Measurements from ENCODE around the gene SLC2A4RG. TPM values are rescaled to one million over a fixed set of nuclear protein-coding genes. Genes with fewer than 3 reads are reported as not detected.

SLC2A4RG gene
- total and polyA plus RNA-seq, 10 donors, result 27.5 to 107 (median 64.3) TPM

DNA sequence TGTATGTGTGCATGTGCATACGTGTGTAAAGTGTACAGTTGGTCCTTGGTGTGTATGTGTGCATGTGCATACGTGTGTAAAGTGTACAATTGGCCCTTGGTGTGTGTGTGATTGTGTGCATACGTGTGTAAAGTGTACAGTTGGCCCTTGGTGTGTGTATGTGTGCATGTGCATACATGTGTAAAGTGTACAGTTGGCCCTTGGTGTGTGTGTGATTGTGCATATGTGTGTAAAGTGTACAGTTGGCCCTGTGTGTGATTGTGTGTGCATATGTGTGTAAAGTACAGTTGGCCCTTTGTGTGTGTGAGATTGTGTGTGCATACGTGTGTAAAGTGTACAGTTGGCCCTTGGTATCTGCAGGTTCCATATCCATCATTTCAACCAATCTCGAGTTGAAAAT lies 8.2 kb upstream of the SLC2A4RG start:
- Histone ChIP-seq H3K27me3 (replicated peaks in 1 of 7) (no peaks in the 10 kb centered on the region), H3K9me3 (peaks cover 0 to under 1% (median 0%) of the 10 kb centered on the region in 8 donors), H3K4me3 (no peak overlapping the region), H3K36me3 (peaks cover 0 to 65% (median 33%) of the 10 kb centered on the region in 6 donors), H3K4me1 (peaks cover 19 to 75% (median 57%) of the 10 kb centered on the region in 6 donors), H3K27ac (peak overlapping the region in 2 of 8 donors; percentile 54 to 83)
- no peak for DNase-seq
- 56 to 90% (median 73%) methylated on average over 4 to 5 of the region's 5 CpGs for WGBS, 5 donors
- TF ChIP-seq POLR2A (IDR thresholded peaks at IDR 0.05) (no peak), POLR2AphosphoS5 (IDR thresholded peaks at IDR 0.05) (no peak)
- TF ChIP-seq, protein P1, sequence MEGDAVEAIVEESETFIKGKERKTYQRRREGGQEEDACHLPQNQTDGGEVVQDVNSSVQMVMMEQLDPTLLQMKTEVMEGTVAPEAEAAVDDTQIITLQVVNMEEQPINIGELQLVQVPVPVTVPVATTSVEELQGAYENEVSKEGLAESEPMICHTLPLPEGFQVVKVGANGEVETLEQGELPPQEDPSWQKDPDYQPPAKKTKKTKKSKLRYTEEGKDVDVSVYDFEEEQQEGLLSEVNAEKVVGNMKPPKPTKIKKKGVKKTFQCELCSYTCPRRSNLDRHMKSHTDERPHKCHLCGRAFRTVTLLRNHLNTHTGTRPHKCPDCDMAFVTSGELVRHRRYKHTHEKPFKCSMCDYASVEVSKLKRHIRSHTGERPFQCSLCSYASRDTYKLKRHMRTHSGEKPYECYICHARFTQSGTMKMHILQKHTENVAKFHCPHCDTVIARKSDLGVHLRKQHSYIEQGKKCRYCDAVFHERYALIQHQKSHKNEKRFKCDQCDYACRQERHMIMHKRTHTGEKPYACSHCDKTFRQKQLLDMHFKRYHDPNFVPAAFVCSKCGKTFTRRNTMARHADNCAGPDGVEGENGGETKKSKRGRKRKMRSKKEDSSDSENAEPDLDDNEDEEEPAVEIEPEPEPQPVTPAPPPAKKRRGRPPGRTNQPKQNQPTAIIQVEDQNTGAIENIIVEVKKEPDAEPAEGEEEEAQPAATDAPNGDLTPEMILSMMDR (IDR thresholded peaks at IDR 0.05 in 8 of 11, conservative IDR thresholded peaks at IDR 0.05 in 3 of 11), result no peak
- intact Hi-C loops (cut with DNase I; ENCODE audit: low total_unique reads), result no loop called here

DNA sequence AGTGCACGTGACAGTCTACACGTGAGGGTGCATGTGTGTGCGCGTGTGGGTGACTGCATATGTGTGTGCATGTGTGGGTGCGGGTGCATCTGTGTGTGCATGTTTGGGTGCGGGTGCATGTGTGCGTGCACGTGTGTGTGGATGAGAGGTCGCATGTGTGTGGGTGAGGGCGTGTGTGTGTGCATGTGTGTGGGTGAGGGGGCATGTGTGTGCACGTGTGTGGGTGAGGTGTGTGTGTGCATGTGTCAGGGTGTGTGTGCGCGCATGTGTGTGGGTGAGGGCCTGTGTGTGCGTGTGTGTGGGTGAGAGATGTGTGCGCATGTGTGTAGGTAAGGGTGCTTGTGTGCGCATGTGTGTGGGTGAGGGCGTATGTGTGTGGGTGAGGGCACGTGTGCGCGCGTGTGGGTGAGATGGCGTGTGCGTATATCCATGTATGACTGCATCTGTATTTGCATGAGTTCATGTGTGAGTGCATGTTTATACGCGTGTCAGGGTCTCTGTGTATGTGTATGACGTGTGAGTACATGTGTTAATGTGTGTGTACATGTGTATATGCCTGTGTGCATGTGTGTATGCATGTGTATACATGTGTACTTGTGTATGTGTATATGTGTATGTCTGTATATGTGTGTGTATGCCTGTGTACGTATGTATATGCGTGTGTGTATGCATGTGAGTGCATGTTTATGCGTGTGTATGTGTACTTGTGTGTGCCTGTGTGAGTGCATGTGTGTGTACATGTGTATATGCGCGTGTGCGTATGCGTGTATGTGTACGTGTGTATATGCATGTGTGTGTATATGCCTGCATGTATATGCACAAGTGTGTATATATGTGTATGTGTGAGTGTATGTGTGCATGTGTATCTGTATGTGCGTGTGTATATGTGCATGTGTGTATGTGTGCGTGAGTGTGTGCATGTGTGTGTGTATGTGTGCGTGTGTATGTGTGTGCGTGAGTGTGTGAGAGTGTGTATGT lies 7.2 kb upstream of the SLC2A4RG start:
- H3K9me3 ChIP-seq, result no peaks in the 10 kb centered on the region
- H3K4me3 ChIP-seq, result no peak overlapping the region
- 87 to 92% (median 89%) methylated on average over 38 of the region's 38 CpGs for WGBS, 5 donors
- peak overlapping the region in 1 of 8 donors; percentile 83 for H3K27ac ChIP-seq
- peaks cover 26 to 76% (median 64%) of the 10 kb centered on the region in 6 donors for H3K4me1 ChIP-seq
- H3K27me3 ChIP-seq (replicated peaks in 1 of 7), result peaks cover 0 to 6% (median 0%) of the 10 kb centered on the region in 7 donors
- no peak for DNase-seq
- H3K36me3 ChIP-seq, result peaks cover 0 to 64% (median 32%) of the 10 kb centered on the region in 6 donors
- peak in 1 of 3 donors; percentile 18 for TF ChIP-seq POLR2AphosphoS5 (IDR thresholded peaks at IDR 0.05)
- TF ChIP-seq, protein P1 (IDR thresholded peaks at IDR 0.05 in 8 of 11, conservative IDR thresholded peaks at IDR 0.05 in 3 of 11), result no peak
- intact Hi-C loops (cut with DNase I; ENCODE audit: low total_unique reads), result no loop called here

GRCh38 chr20:63733117-63733516 lies 6.5 kb upstream of the SLC2A4RG start:
- Histone ChIP-seq H3K4me3 (no peak overlapping the region), H3K4me1 (peaks cover 31 to 76% (median 65%) of the 10 kb centered on the region in 6 donors), H3K27me3 (replicated peaks in 1 of 7) (peaks cover 0 to 13% (median 0%) of the 10 kb centered on the region in 7 donors), H3K36me3 (peaks cover 0 to 64% (median 32%) of the 10 kb centered on the region in 6 donors), H3K9me3 (no peaks in the 10 kb centered on the region), H3K27ac (no peak overlapping the region)
- intact Hi-C loops (cut with DNase I; ENCODE audit: low total_unique reads), result no loop called here
- TF ChIP-seq POLR2A (IDR thresholded peaks at IDR 0.05) (no peak), POLR2AphosphoS5 (IDR thresholded peaks at IDR 0.05) (no peak)
- TF ChIP-seq, protein P1 (IDR thresholded peaks at IDR 0.05 in 8 of 11, conservative IDR thresholded peaks at IDR 0.05 in 3 of 11), result no peak
- 90 to 95% (median 93%) methylated on average over 12 to 13 of the region's 13 CpGs for WGBS, 5 donors
- no peak for DNase-seq

DNA sequence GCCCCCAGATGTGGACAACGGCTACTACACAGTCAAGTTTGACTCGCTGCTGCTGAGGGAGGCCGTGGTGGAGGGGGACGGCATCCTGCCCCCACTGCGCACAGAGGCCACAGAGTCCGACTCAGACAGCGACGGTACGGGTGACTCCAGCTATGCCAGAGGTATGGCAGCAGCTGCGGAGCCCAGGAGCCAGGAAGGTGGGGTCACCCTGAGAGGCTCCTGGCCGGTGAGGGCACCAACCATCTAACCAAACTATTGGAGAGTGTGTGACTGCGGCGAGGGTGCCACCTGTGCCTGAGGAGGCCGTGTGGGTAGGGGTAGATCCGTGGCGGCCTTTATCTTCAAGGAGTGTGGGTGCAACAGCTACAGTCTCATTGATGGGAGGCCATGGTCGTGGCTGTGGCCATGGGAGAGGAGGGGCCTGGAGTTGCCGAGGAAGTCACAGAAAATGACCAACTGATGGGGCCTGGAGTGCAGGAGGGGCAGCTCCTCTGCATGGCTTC lies 5.9 kb upstream of the SLC2A4RG start:
- intact Hi-C loops (cut with DNase I; ENCODE audit: low total_unique reads), result no loop called here
- peaks cover 0 to 64% (median 32%) of the 10 kb centered on the region in 6 donors for H3K36me3 ChIP-seq
- TF ChIP-seq POLR2A (IDR thresholded peaks at IDR 0.05) (no peak), POLR2AphosphoS5 (IDR thresholded peaks at IDR 0.05) (peak in 1 of 3 donors; percentile 55)
- TF ChIP-seq, protein P1 (IDR thresholded peaks at IDR 0.05 in 8 of 11, conservative IDR thresholded peaks at IDR 0.05 in 3 of 11), result no peak
- no peak for DNase-seq
- H3K27ac ChIP-seq, result no peak overlapping the region
- H3K4me1 ChIP-seq, result peaks cover 34 to 76% (median 65%) of the 10 kb centered on the region in 6 donors
- H3K27me3 ChIP-seq (replicated peaks in 1 of 7), result peaks cover 0 to 18% (median 0%) of the 10 kb centered on the region in 7 donors
- 90 to 95% (median 92%) methylated on average over 17 to 18 of the region's 18 CpGs for WGBS, 5 donors
- H3K9me3 ChIP-seq, result no peaks in the 10 kb centered on the region
- H3K4me3 ChIP-seq, result no peak overlapping the region

All from spleen (tissue), 11 donors.